ENCODE measurements around the gene FCER1G.

DNA sequence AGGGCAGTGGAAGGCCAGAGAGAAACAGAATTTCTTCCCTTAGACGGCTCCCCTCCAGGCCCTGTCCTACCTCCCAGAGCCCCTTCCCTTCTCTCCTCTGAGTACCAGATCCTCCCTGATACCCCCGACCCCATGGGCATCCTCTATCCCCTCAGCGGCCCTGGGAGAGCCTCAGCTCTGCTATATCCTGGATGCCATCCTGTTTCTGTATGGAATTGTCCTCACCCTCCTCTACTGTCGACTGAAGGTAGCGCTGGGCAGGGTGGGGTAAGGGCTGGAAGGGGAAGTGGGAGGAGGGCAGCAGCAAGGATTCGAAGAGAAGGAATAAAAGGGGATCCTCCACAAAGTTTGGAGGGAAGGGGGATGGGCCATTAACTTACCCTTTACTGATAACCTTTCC lies 2.7 kb downstream of the FCER1G start:
- TF ChIP-seq CTCF (IDR thresholded peaks at IDR 0.05), result no peak
- TF ChIP-seq SIN3A (IDR thresholded peaks at IDR 0.05; ENCODE audit: borderline replicate concordance, insufficient read depth, low read depth, low read length), result no peak
- no peak for TF ChIP-seq POLR2AphosphoS5 (IDR thresholded peaks at IDR 0.05; ENCODE audit: low read depth, low read length)
- TF ChIP-seq REST (IDR thresholded peaks at IDR 0.05; ENCODE audit: insufficient read depth in 1 of 2, low read depth in 2 of 2, low read length in 1 of 2), result no peak
